Right lobe of liver (tissue), 4 donors: Measurements from ENCODE around the gene RDH11.

ENCODE experiments used
- POLR2A ChIP-seq: fragments of 450-650 bp; IDR thresholded peaks from one replicate; pipeline ENCODE4 v1.6.1; 2017; ENCODE audit warnings: antibody characterized with exemption, mild to moderate bottlenecking
- TF ChIP-seq, protein P1 (sequence below), 4 donors: fragments of 200-600 bp in 3 of 4; fragments of 450-650 bp in 1 of 4; IDR thresholded peaks; one replicate each; pipeline versions ENCODE4 v1.5.1 to v1.8.0; 2016 to 2022; ENCODE audit warnings: antibody characterized with exemption in 4 of 4, mild to moderate bottlenecking in 2 of 4
- donor health status: DM: no; HTN: no; CAD: no.
- donor health status: DM: no; HTN: no; CAD: no.
- donor health status: DM: no; HTN: yes; CAD: no.

DNA sequence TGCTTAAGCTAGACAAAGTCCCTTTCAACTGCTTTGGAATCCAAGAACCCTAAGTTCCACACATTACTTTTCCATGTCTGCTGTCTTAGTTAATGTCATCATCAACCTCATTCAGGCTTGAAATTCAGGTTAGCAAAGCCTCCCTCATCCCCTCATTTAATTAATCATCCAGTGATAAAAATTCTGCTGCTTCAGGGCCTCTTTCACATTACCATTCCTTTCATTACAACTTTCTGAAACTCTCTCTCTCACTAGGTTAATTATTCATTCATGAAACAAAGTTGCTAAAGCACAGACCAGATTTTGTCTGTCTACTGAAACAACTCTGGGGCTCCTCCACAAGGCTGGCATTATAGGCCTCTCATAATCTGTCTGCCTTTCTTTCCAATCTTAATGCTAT lies 11.7 kb downstream of the RDH11 start:
- TF ChIP-seq POLR2A, result no peak
- TF ChIP-seq, protein P1, sequence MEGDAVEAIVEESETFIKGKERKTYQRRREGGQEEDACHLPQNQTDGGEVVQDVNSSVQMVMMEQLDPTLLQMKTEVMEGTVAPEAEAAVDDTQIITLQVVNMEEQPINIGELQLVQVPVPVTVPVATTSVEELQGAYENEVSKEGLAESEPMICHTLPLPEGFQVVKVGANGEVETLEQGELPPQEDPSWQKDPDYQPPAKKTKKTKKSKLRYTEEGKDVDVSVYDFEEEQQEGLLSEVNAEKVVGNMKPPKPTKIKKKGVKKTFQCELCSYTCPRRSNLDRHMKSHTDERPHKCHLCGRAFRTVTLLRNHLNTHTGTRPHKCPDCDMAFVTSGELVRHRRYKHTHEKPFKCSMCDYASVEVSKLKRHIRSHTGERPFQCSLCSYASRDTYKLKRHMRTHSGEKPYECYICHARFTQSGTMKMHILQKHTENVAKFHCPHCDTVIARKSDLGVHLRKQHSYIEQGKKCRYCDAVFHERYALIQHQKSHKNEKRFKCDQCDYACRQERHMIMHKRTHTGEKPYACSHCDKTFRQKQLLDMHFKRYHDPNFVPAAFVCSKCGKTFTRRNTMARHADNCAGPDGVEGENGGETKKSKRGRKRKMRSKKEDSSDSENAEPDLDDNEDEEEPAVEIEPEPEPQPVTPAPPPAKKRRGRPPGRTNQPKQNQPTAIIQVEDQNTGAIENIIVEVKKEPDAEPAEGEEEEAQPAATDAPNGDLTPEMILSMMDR (IDR thresholded peaks at IDR 0.05), result no peak
